Right hindlimb (tissue), 1 donor: ENCODE data around the gene EVI2B.
"Not testable (repeated sequence)": the region's sequence is repeated elsewhere in the genome, so short reads cannot be mapped to it uniquely, and the experiment has no call there.

Experiments used
- DNase-seq: peaks from one replicate; pipeline ENCODE4 v3.0.0-alpha.2; 2018

Gene EVI2B

DNA sequence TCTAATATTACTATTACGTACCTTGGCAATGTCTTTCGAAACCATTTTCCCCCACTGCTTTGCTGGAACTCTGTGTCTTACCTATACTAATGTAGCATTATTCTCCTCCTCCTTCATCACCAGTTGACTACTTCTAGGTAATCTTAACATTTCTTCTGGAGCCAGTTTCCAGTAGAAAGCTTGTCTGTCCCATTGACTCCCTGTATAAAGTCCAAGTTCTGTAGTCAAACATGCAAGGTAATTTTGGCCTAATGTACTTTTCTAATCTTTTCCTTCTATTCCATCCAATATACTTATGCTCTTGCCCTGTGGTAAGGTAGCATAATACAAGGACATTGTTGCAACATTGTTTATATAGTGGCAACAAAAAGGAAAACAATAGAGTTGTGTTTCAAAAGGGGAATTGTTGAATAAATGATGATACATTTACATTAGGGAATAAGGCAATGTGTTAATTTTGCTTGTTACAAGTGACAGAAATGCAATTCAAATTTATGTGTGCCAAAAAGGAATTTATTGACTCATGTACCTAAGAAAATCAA lies 44.7 kb downstream of the EVI2B start:
- DNase-seq = no peak

DNA sequence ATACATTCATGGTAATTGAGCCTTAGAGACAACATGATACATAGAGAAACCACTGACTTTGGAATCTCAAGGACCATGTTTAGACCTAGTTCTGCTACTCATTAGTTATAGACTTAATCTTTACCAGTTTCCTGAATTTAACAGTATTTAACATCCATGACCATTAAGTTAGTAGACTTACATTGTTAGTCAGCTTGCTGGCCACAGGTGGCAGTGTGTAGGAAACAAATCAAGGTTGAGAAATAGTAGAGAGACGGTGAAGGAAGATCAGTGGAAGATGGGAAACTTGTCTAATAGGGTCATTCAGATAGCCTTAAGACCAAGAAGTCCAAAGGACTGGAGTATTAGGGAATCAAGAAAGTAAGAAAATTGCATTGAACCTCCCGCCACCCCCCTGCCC lies 47.8 kb downstream of the EVI2B start:
- no peak for DNase-seq

DNA sequence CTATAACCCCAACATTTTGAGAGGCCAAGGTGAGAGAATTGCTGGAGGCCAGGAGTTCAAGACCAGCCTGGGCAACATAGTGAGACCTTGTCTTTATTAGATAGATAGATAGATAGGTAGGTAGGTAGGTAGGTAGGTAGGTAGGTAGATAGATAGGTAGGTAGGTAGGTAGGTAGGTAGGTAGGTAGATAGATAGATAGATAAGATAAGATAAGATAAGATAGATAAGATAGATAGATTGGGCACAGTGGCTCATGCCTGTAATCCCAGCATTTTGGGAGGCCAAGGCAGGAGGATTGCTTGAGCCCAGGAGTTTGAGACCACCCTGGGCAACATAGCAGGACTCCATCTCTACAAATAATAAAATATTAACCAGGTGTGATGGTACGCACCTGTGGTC lies 50.9 kb downstream of the EVI2B start:
- not testable (repeated sequence) for DNase-seq

GRCh38 chr17:31261601-31262000 lies 52.3 kb downstream of the EVI2B start:
- DNase-seq = no peak

DNA sequence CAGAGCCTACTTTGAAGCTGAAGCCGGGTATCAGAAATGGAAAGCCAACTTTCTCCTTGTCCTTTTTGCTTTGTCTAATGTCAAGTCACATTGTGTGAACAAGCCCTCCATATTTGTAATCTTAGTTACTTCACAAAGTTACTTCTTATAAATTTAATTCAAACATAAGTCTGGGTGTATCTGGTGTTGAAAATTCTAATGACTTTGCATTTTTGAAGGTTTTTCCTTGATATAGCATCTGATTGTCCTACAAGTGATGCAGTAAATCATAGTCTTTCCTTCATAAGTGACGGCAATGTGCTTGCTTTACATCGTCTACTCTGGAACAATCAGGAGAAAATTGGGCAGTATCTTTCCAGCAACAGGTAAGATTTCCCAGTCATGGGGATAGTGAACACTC lies 53.7 kb downstream of the EVI2B start:
- DNase-seq = no peak

GRCh38 chr17:31256936-31257335 lies 56.9 kb downstream of the EVI2B start:
- DNase-seq = no peak

DNA sequence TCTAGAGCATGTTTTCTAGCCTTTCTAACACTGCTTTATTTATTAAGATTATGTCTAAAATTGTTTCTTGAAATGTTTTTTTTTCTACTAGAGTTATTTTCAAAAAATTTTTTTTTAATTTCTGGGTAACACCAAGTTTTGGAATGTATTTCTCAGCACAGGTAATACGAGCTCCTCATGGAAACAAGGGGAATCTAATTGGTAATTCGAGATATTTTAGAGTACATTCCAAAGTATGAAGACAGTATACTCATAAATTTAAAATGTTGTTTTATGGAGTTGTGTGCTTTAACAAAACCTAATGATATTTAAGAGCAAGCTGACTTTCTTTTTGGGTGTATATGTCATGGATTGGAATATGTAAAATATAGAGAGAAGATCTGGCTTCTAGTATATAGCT lies 59.2 kb downstream of the EVI2B start:
- DNase-seq = no peak
